HG03045 (cell line): ENCODE results near the gene PAM16.

ENCODE experiments used
- ATAC-seq: cut with Tn5 transposase; IDR thresholded peaks from one replicate; pipeline ENCODE4 v1.9.1; 2021; ENCODE audit warnings: mild to moderate bottlenecking, moderate library complexity; ENCODE audit not compliant: unreplicated experiment

PAM16 gene

GRCh38 chr16:4371357-4372000 is 20.4 kb upstream of the PAM16 start, which contains the start of gene VASN:
Gene VASN, plus strand, starts transcription at chr16:4371848. Its CDS starts 9,030 bp downstream, at chr16:4380878.
- ATAC-seq, result no peak

GRCh38 chr16:4370570-4371356 is 19.6 kb upstream of the PAM16 start:
- no peak for ATAC-seq

DNA sequence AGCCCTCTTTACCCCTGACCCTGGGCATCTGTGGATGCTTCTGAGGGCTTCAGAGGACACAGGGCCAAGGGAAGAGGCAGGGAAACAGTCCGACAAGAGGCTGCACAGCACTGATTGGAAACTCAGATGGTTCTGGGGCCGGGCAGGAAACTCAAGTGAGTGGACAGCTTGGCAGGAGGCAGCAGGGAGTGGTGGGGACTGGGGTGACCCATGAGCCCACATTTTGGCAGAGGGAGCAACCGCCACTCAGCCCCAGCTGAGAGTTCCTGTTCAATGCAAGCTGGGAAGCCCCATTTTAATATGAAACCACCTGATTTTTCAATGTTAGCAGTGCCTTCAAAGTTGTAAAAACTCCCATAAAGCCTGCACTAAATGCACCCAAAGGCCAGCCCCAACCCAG is 19.0 kb upstream of the PAM16 start:
- no peak for ATAC-seq

GRCh38 chr16:4369007-4369733 is 18.0 kb upstream of the PAM16 start:
- no peak for ATAC-seq

- ATAC-seq, result no peak
Measured at GRCh38 chr16:4367393-4367856, 16.3 kb upstream of the PAM16 start.

DNA sequence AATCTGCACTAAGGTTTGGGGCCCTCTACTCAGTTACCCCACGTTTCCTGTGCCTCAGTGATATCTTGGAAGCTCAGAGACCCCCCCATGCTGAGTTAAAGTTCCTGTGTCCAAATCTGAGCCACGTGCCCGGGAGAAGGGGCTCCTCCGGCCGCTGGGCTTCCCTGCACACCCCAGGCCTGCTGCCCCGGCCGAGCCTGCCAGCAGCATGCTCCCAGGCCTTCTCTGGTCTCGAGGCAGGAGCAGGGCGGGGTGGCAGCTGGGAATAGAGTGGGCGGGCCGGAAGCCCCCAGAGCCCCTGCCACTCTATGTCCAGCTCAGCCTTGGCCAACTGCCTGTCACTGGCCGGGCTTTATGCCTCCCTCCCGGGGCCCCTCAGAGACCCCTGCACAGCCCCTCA is 14.9 kb upstream of the PAM16 start:
- ATAC-seq, result no peak

DNA sequence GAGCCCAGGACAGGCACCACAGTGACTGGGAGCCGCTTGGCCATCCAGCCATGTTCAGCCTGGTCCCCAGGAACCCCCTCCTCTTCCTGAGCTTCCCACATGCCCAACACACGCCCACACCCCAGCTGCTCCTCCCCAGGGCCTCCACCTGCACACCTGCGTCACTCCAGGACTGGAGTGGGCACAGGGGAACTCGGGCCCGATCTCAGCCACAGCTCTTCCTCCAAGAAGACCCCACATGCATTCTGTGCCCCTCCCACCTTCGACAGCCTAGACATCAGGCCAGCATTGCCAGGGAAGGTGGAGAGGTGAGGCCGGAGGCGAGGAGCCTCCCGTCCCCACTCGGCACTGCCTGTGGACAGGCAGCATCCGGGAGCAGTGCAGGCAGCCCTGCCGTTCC is 14.5 kb upstream of the PAM16 start:
- ATAC-seq, result no peak

DNA sequence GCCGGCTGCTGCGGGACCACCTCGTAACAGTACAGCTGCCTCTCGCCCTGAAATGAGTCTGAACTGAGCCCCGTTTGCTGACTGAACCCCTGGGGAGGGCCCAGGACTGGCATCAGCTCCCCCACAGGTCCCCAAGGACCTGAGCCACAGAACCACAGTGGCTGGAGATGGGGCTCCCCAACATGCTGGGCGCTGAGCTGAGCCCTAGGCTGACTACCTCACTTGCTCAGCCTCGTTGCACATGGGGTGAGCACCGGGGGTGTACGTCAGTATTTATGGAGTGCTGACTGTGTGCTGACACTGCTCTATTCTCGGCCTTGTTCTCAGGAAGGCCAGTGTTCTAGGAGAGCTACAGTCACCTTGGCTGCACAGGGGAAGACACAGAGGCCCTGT is 13.9 kb upstream of the PAM16 start:
- ATAC-seq, result no peak

DNA sequence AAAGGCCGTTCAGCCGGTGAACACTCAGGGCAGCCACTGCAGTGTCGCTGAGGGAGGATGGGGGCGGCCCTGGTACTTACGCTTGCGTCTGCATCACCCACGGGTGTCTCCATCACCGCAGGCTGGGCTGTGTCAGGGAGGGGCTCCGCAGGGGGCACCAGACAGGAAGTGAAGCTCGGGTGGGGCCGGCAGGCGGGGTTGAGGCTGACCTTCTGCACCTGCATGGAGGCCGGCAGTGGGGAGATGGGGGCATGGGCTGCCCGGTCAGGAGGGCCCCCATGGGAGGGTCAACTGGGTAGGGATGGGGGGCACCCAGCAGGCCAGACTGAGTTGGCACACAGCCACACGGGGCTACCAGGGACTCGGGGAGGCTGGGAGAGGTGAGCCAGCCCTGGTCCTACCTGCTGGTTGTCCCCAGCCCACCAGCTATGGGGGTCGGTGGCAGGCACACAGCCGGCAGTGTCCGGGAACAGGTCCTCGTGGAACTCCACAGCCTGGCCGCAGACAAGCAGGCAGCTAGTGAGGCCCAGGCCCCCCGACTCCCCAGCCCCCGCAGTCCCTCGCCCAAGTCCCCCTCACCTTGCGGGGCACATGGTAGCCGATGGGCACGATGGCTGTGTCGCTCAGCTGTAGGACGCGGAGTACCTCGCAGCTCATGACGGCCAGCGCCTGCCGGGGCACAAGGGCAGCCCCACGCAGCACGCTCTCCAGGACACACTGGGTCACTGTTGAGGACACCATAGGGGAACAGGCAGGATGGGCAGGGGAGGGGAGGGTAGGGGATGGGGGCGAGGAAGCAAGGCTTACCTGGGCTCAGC is 13.3 kb upstream of the PAM16 start:
- no peak for ATAC-seq

GRCh38 chr16:4362476-4363135 is 11.5 kb upstream of the PAM16 start:
- ATAC-seq, result no peak

DNA sequence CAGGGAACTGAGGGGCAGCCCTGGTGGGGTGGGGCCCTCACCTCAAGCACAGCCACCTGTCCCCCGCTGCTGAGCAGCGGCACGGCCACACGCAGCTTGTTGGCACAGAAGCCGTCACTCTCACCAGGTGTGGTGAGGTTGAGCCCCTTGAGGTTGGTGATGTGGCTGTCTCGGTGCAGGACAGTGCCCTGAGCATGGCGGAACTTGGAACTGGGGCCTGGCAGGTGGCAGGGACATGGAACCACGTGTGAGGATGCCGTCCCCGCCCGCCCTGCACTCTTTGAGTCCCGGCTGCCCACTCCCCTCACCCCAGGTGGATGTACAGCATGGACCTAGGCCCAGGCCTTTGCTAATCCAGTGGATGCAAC is 10.8 kb upstream of the PAM16 start:
- no peak for ATAC-seq

GRCh38 chr16:4361033-4361943 is 10.2 kb upstream of the PAM16 start:
- ATAC-seq, result no peak

GRCh38 chr16:4360538-4361021 is 9.5 kb upstream of the PAM16 start:
- ATAC-seq, result no peak

GRCh38 chr16:4359914-4360313 is 8.8 kb upstream of the PAM16 start:
- ATAC-seq, result no peak

DNA sequence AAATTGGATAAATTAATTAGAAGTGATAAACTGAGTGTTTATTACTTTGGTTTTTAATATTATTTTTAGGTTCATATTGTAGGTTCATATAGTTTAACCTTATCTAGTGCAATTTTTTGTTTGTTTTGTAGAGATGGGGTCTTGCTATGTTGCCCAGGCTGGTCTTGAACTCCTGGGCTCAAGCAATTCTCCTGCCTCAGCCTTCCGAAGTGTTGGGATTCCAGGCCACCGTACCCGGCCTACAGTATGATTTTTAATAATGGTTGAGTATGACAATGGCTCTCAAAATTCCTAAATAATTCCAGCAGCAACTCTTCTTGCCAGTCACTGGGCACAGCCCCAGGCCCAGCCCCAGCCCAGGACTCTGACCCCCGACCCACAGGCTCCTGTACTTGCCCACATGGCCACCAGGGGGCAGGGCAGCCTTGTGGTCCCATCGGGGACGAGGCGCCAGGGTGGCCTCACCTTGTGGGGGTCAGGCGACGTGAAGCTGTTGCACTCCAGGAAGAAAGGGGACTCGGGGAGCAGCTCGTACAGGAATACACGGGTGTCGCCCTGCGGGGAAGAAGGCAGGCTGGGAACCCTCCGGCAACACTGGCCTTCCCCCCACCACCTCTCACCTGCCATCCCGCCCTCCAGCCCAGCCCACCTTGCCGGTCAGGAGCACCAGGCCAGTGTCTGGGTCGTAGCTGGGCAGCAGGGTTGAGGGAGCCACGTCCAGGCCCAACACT is 7.9 kb upstream of the PAM16 start:
- no peak for ATAC-seq

DNA sequence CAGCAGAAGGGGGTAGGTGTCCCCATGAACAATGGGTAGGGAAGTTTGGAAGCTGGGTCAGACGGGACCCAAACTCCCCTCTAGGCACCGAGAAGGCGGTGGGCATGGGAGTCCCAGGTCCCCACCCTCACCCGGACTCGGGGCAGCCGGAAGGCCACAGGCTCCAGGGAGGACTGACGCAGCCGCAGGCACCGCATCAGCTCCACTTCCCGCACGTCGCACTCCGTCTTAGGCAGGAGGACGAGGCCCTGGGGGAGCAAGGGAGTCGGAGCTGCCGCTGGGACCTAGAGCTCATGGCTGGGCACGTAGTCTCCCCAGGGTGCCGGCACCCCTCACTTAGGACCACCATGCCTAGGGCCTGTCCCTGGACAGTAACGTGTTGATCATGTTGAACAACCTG is 7.1 kb upstream of the PAM16 start:
- ATAC-seq, result no peak

GRCh38 chr16:4356820-4357219 is 5.7 kb upstream of the PAM16 start:
- ATAC-seq, result no peak
